BJ (cell line): Measurements from ENCODE around the gene WIPF3. TPM values are rescaled to one million over a fixed set of nuclear protein-coding genes. Genes with fewer than 3 reads are reported as not detected.

Experiments
- CTCF ChIA-PET: fragments of 350-600 bp; formaldehyde crosslinking; extraction: SDS; loops from one replicate; lab custom pipeline; 2021; ENCODE audit warnings: antibody characterized with exemption, inconsistent platforms; lab: Yijun Ruan, JAX
- POLR2A ChIA-PET: fragments of 300-600 bp; sonication (Branson Sonifier 250); formaldehyde crosslinking; extraction: SDS; loops from one replicate; lab custom pipeline; 2021; ENCODE audit warnings: antibody characterized with exemption; lab: Charles Lee
- DNase-seq: peaks from one replicate; pipeline ENCODE4 v3.0.0-alpha.2; 2011; ENCODE audit warnings: low read depth
- H3K27me3 ChIP-seq: 2 replicates; pipeline ENCODE4 v1.6.0; 2011; ENCODE audit warnings: low read length; ENCODE audit not compliant: control insufficient read depth, insufficient read depth
- H3K36me3 ChIP-seq: 2 replicates; pipeline ENCODE4 v1.5.1; 2011; ENCODE audit warnings: low read length; ENCODE audit not compliant: control insufficient read depth, insufficient read depth
- H3K4me3 ChIP-seq: 2 replicates; pipeline ENCODE4 v1.5.1; 2011; ENCODE audit warnings: low read depth, mild to moderate bottlenecking, control low read depth, low read length
- CTCF ChIP-seq: IDR thresholded peaks from 2 replicates; pipeline ENCODE4 v1.5.1; 2011; ENCODE audit warnings: low read depth, mild to moderate bottlenecking, control low read depth, inconsistent platforms, low read length, moderate library complexity; ENCODE audit not compliant: insufficient read depth
- polyA plus RNA-seq: library from polyadenylated mRNA; depleted of rRNA; stranded (reverse); fragments of >200 nt; gene quantifications from 2 replicates; pipeline ENCODE4 v1.2.3, GENCODE V29; 2011

WIPF3 gene
- polyA plus RNA-seq, 1 experiment: not detected

GRCh38 chr7:29882481-29882880 is 76.2 kb downstream of the WIPF3 start:
- ChIA-PET CTCF (interaction anchor here (1.2 to 1.6 kb wide), 2 partner anchors 14 to 39 kb away, joined by 3 to 4 read pairs; no protein-coding TSS in a partner anchor), POLR2A (no interaction called here)
- no peak for TF ChIP-seq CTCF
- Histone ChIP-seq H3K27me3 (peaks cover 4% of the 10 kb centered on the region; the same call in 1 of the 2 replicates), H3K4me3 (no peak overlapping the region), H3K36me3 (no peaks in the 10 kb centered on the region)
- no peak for DNase-seq

- H3K27me3 ChIP-seq: peaks cover 7% of the 10 kb centered on the region
- CTCF ChIA-PET: interaction anchor here (1.0 to 1.2 kb wide), 2 partner anchors 37 to 191 kb away, joined by 3 to 4 read pairs; no protein-coding TSS in a partner anchor
- POLR2A ChIA-PET: interaction anchor here (0.7 kb wide), 1 partner anchor 524 kb away, joined by 6 read pairs; no protein-coding TSS in a partner anchor
- no peak for DNase-seq
- H3K4me3 ChIP-seq: no peak overlapping the region
- TF ChIP-seq CTCF: no peak
- no peaks in the 10 kb centered on the region for H3K36me3 ChIP-seq
These were observed 77.4 kb downstream of the WIPF3 start for GRCh38 chr7:29883462-29884398.

- POLR2A ChIA-PET: interaction anchor here (0.7 kb wide), 1 partner anchor 523 kb away, joined by 6 read pairs; no protein-coding TSS in a partner anchor
These were observed 78.3 kb downstream of the WIPF3 start for GRCh38 chr7:29884399-29885272.

GRCh38 chr7:29885626-29886025 is 79.3 kb downstream of the WIPF3 start:
- ChIA-PET POLR2A (no interaction called here), CTCF (interaction anchor here (1.2 to 1.4 kb wide), 2 partner anchors 14 to 30 kb away, joined by 3 read pairs; no protein-coding TSS in a partner anchor)
- Histone ChIP-seq H3K36me3 (no peaks in the 10 kb centered on the region), H3K27me3 (peaks cover 10% of the 10 kb centered on the region), H3K4me3 (no peak overlapping the region)
- no peak for TF ChIP-seq CTCF
- no peak for DNase-seq

More at GRCh38 chr7:29884399-29885272, 78.3 kb downstream of the WIPF3 start:
- H3K4me3 ChIP-seq: no peak overlapping the region
- CTCF ChIA-PET: interaction anchor here (1.0 to 1.4 kb wide), 3 partner anchors 13 to 190 kb away, joined by 3 to 4 read pairs (median 3); no protein-coding TSS in a partner anchor
- no peaks in the 10 kb centered on the region for H3K36me3 ChIP-seq
- DNase-seq: no peak
- H3K27me3 ChIP-seq: peaks cover 10% of the 10 kb centered on the region
- no peak for TF ChIP-seq CTCF
